MM.1S (cell line): ENCODE measurements around the gene OR2G3.

Experiments used
- DNase-seq: peaks from one replicate; pipeline ENCODE4 v3.0.0-alpha.2; 2015
- H2AFZ ChIP-seq: fragments of 300-600 bp; sonication (generic); 2 replicates; pipeline ENCODE4 v1.6.0; 2016; ENCODE audit warnings: antibody characterized with exemption, low read length
- H3F3A ChIP-seq: fragments of 300-600 bp; sonication (generic); 2 replicates; pipeline ENCODE4 v1.6.1; 2016; ENCODE audit warnings: mild to moderate bottlenecking, antibody characterized with exemption, low read length, moderate library complexity, mixed read lengths; ENCODE audit not compliant: insufficient read depth
- H3K27ac ChIP-seq: fragments of 300-600 bp; sonication (generic); 2 replicates; pipeline ENCODE4 v1.5.1; 2016; ENCODE audit warnings: mild to moderate bottlenecking, low read length
- H3K27me3 ChIP-seq: fragments of 300-600 bp; sonication (generic); replicated peaks from 2 replicates; pipeline ENCODE4 v1.6.0; 2016; ENCODE audit warnings: low read length; ENCODE audit not compliant: insufficient read depth
- H3K36me3 ChIP-seq: fragments of 300-600 bp; sonication (generic); replicated peaks from 2 replicates; pipeline ENCODE4 v1.6.1; 2016; ENCODE audit warnings: mild to moderate bottlenecking, low read length, mixed read lengths; ENCODE audit not compliant: insufficient read depth
- H3K4me1 ChIP-seq: fragments of 300-600 bp; sonication (generic); 2 replicates; pipeline ENCODE4 v1.6.1; 2016; ENCODE audit warnings: low read length, mixed read lengths
- H3K4me2 ChIP-seq: fragments of 300-600 bp; sonication (generic); 2 replicates; pipeline ENCODE4 v1.6.0; 2016; ENCODE audit warnings: low read depth, low read length
- H3K4me3 ChIP-seq: fragments of 300-600 bp; sonication (generic); 2 replicates; pipeline ENCODE4 v1.5.1; 2016; ENCODE audit warnings: low read length, mixed read lengths
- H3K79me2 ChIP-seq: fragments of 300-600 bp; sonication (generic); 2 replicates; pipeline ENCODE4 v1.6.1; 2016; ENCODE audit warnings: mixed run types, low read length, mixed read lengths
- H3K9ac ChIP-seq: fragments of 300-600 bp; sonication (generic); 2 replicates; pipeline ENCODE4 v1.6.1; 2016; ENCODE audit warnings: low read length, mixed read lengths
- H3K9me2 ChIP-seq: fragments of 300-600 bp; sonication (generic); replicated peaks from 2 replicates; pipeline ENCODE4 v1.6.1; 2016; ENCODE audit warnings: mild to moderate bottlenecking, low read length, mixed read lengths; ENCODE audit not compliant: insufficient read depth
- H3K9me3 ChIP-seq: fragments of 300-600 bp; sonication (generic); replicated peaks from 2 replicates; pipeline ENCODE4 v1.6.1; 2016; ENCODE audit warnings: mild to moderate bottlenecking, low read length, mixed read lengths; ENCODE audit not compliant: insufficient read depth
- H4K20me1 ChIP-seq: fragments of 300-600 bp; sonication (generic); 2 replicates; pipeline ENCODE4 v1.6.1; 2016; ENCODE audit warnings: mild to moderate bottlenecking, low read length, moderate library complexity, mixed read lengths; ENCODE audit not compliant: insufficient read depth
- CTCF ChIP-seq: fragments of 300-600 bp; sonication (generic); IDR thresholded peaks from 2 replicates; pipeline ENCODE4 v1.5.1; 2016; ENCODE audit warnings: antibody characterized with exemption, low read length, mixed read lengths
- EZH2 ChIP-seq: fragments of 300-600 bp; sonication (generic); optimal IDR thresholded peaks from 2 replicates; pipeline ENCODE3; 2017; ENCODE audit warnings: low read depth, mild to moderate bottlenecking, antibody characterized with exemption, low read length, mixed read lengths
- EZH2phosphoT487 ChIP-seq: fragments of 300-600 bp; sonication (generic); IDR thresholded peaks from 2 replicates; pipeline ENCODE4 v1.6.1; 2018; ENCODE audit warnings: antibody characterized with exemption, low read length

Gene OR2G3

DNA sequence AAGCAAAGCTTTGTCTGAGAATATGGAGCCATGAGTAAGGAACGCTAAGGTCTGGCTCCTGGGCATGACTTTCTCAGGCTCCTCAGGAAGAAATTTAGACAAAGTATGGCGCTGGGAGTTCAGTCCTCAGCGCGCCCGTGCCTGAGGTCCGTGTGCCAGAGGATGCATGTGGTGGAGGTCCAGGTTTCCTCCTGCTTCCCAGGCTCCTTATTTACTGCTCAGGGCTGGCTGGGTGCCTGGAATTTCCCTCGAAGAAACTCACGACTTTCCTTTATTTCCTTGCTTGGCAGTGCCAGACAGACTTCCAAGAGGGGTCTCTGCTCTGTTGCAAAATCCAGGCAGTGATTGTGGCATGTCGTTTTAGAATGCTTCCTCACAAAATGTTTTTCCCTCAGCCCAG is 43.2 kb upstream of the OR2G3 start:
- no peaks in the 10 kb centered on the region for H3K27me3 ChIP-seq
- no peak overlapping the region for H3K27ac ChIP-seq
- H3K36me3 ChIP-seq = no peaks in the 10 kb centered on the region
- no peaks in the 10 kb centered on the region for H4K20me1 ChIP-seq
- no peak for DNase-seq
- H3K4me1 ChIP-seq = no peaks in the 10 kb centered on the region
- no peaks in the 10 kb centered on the region for H3K9me3 ChIP-seq
- H3K9me2 ChIP-seq = no peaks in the 10 kb centered on the region
- no peak for TF ChIP-seq CTCF
- TF ChIP-seq EZH2 = no peak
- TF ChIP-seq EZH2phosphoT487 = no peak
- no peaks in the 10 kb centered on the region for H3K79me2 ChIP-seq
- no peak overlapping the region for H2AFZ ChIP-seq
- H3F3A ChIP-seq = no peaks in the 10 kb centered on the region
- no peak overlapping the region for H3K4me3 ChIP-seq
- no peak overlapping the region for H3K4me2 ChIP-seq
- H3K9ac ChIP-seq = no peak overlapping the region

GRCh38 chr1:247574236-247574635 is 31.1 kb upstream of the OR2G3 start:
- no peak for TF ChIP-seq EZH2
- no peak for TF ChIP-seq CTCF
- TF ChIP-seq EZH2phosphoT487 = no peak
- no peak overlapping the region for H3K4me2 ChIP-seq

GRCh38 chr1:247574664-247575063 is 30.7 kb upstream of the OR2G3 start:
- H3K9me3 ChIP-seq = no peaks in the 10 kb centered on the region
- H3F3A ChIP-seq = no peaks in the 10 kb centered on the region
- no peaks in the 10 kb centered on the region for H3K27me3 ChIP-seq
- H3K4me3 ChIP-seq = no peak overlapping the region
- no peaks in the 10 kb centered on the region for H3K79me2 ChIP-seq
- no peaks in the 10 kb centered on the region for H4K20me1 ChIP-seq
- TF ChIP-seq EZH2phosphoT487 = no peak
- TF ChIP-seq CTCF = no peak
- no peak for TF ChIP-seq EZH2
- H3K9me2 ChIP-seq = no peaks in the 10 kb centered on the region
- H3K36me3 ChIP-seq = no peaks in the 10 kb centered on the region
- H3K27ac ChIP-seq = no peak overlapping the region
- DNase-seq = no peak
- H2AFZ ChIP-seq = no peak overlapping the region
- no peak overlapping the region for H3K9ac ChIP-seq
- no peaks in the 10 kb centered on the region for H3K4me1 ChIP-seq
- H3K4me2 ChIP-seq = no peak overlapping the region

More at GRCh38 chr1:247574236-247574635, 31.1 kb upstream of the OR2G3 start:
- Histone ChIP-seq H4K20me1 (no peaks in the 10 kb centered on the region), H2AFZ (no peak overlapping the region), H3K79me2 (no peaks in the 10 kb centered on the region), H3K27ac (no peak overlapping the region), H3K36me3 (no peaks in the 10 kb centered on the region), H3K9me3 (no peaks in the 10 kb centered on the region), H3F3A (no peaks in the 10 kb centered on the region), H3K4me3 (no peak overlapping the region), H3K27me3 (no peaks in the 10 kb centered on the region), H3K9me2 (no peaks in the 10 kb centered on the region), H3K4me1 (no peaks in the 10 kb centered on the region), H3K9ac (no peak overlapping the region)
- DNase-seq = no peak
